Right ventricle myocardium superior (tissue), 1 donor: ENCODE results near the gene MCF2L2. TPM values are rescaled to one million over a fixed set of nuclear protein-coding genes. Genes with fewer than 3 reads are reported as not detected.
"Not testable (repeated sequence)": the region's sequence is repeated elsewhere in the genome, so short reads cannot be mapped to it uniquely, and the experiment has no call there.

Experiments
- ATAC-seq: fragments of 200-7000 bp; cut with Tn5 transposase; one replicate; pipeline ENCODE4 v1.9.1; 2020; ENCODE audit warnings: mild to moderate bottlenecking; ENCODE audit not compliant: poor library complexity
- DNase-seq: peaks from one replicate; pipeline ENCODE4 v3.0.0-alpha.2; 2020
- intact Hi-C: fragments of 100-400 bp; cut with DNase I; formaldehyde crosslinking; loops from one replicate; pipeline ENCODE4 v1.11.2; 2022
- long read RNA-seq: library from polyadenylated mRNA; unstranded; transcript quantifications from one replicate; pipeline ENCODE4 v2.0.0, GENCODE V29; 2021
- total RNA-seq: library from RNA; stranded (reverse); fragmentation: NEBNext Ultra II Directional; extraction: Animal tissue kit (Norgen Biotek cat#: 25700); gene quantifications from one replicate; pipeline ENCODE4 v1.2.1, GENCODE V29; 2021
- donor health status: DM: no; HTN: yes; CAD: no; lungs with severe emphysema.

The MCF2L2 gene
- 0.51 TPM for total RNA-seq
- long read RNA-seq = 0 reads

GRCh38 chr3:183428447-183429211 is at the start of gene MCF2L2:
MCF2L2 (minus strand) TSS chr3:183428619; CDS start chr3:183427977, 642 bp downstream.
- intact Hi-C loops = no loop called here
- peak; percentile 74 for ATAC-seq
- peak; percentile 56 for DNase-seq

- ATAC-seq = no peak
- intact Hi-C loops = no loop called here
- DNase-seq = no peak
Observed at GRCh38 chr3:183477801-183478456, 49.5 kb upstream of the MCF2L2 start.

- DNase-seq, ATAC-seq, intact Hi-C loops: not testable (repeated sequence)
Observed at GRCh38 chr3:183475764-183476162, 47.3 kb upstream of the MCF2L2 start.

GRCh38 chr3:183475016-183475763 is 46.8 kb upstream of the MCF2L2 start:
- intact Hi-C loops = no loop called here
- DNase-seq (no peak), ATAC-seq (no peak)

GRCh38 chr3:183473969-183474368 is 45.5 kb upstream of the MCF2L2 start:
- intact Hi-C loops = no loop called here
- DNase-seq (no peak), ATAC-seq (no peak)

GRCh38 chr3:183472155-183472554 is 43.7 kb upstream of the MCF2L2 start:
- intact Hi-C loops = no loop called here
- no peak for ATAC-seq
- no peak for DNase-seq

- intact Hi-C loops = loop anchor here (2.0 kb wide), 1 partner anchor 298 kb away; no protein-coding TSS in a partner anchor
- no peak for DNase-seq
- no peak for ATAC-seq
Observed at GRCh38 chr3:183468424-183468823, 40.0 kb upstream of the MCF2L2 start.

GRCh38 chr3:183466575-183466974 is 38.2 kb upstream of the MCF2L2 start:
- intact Hi-C loops = no loop called here
- ATAC-seq (no peak), DNase-seq (no peak)

GRCh38 chr3:183465710-183466109 is 37.3 kb upstream of the MCF2L2 start:
- ATAC-seq, intact Hi-C loops: not testable (repeated sequence)

GRCh38 chr3:183464480-183464879 is 36.1 kb upstream of the MCF2L2 start:
- intact Hi-C loops = no loop called here
- no peak for DNase-seq

More at GRCh38 chr3:183465710-183466109, 37.3 kb upstream of the MCF2L2 start:
- DNase-seq = not testable (repeated sequence)

GRCh38 chr3:183460081-183461055 is 31.9 kb upstream of the MCF2L2 start:
- intact Hi-C loops = no loop called here
- ATAC-seq (no peak), DNase-seq (no peak)

More at GRCh38 chr3:183464480-183464879, 36.1 kb upstream of the MCF2L2 start:
- ATAC-seq = no peak

- no peak for ATAC-seq
- DNase-seq = no peak
- intact Hi-C loops = no loop called here
Observed at GRCh38 chr3:183455089-183455488, 26.7 kb upstream of the MCF2L2 start.

GRCh38 chr3:183454064-183454463 is 25.6 kb upstream of the MCF2L2 start:
- ATAC-seq (no peak), DNase-seq (no peak)
- intact Hi-C loops = no loop called here

- intact Hi-C loops = no loop called here
- ATAC-seq (no peak), DNase-seq (no peak)
Observed at GRCh38 chr3:183449791-183450190, 21.4 kb upstream of the MCF2L2 start.

GRCh38 chr3:183449391-183449790 is 21.0 kb upstream of the MCF2L2 start:
- ATAC-seq (peak; percentile 28), DNase-seq (no peak)
- intact Hi-C loops = no loop called here

- no peak for DNase-seq
- no peak for ATAC-seq
- intact Hi-C loops = no loop called here
Observed at GRCh38 chr3:183448369-183449128, 20.1 kb upstream of the MCF2L2 start.

- intact Hi-C loops = no loop called here
- ATAC-seq = peak; percentile 89
- DNase-seq = peak; percentile 92
Observed at GRCh38 chr3:183447206-183448001, 19.0 kb upstream of the MCF2L2 start.
